Sigmoid colon (tissue), 7 donors: ENCODE results near the gene PRAC2. TPM values are rescaled to one million over a fixed set of nuclear protein-coding genes. Genes with fewer than 3 reads are reported as not detected.
A peak's percentile ranks its signal among the peaks of the same experiment; 100 is the strongest.

ENCODE experiments used
- DNase-seq: peaks from one replicate; pipeline ENCODE4 v3.0.0-alpha.2; 2019
- H3K27ac ChIP-seq, 4 donors: fragments of 200-600 bp; sonication (generic); one replicate each; pipeline ENCODE4 v1.5.1; 2016 to 2019; ENCODE audit warnings: mild to moderate bottlenecking in 1 of 4
- H3K27me3 ChIP-seq, 3 donors: fragments of 200-600 bp; sonication (generic); one replicate each; pipeline ENCODE4 v1.5.1; 2019; ENCODE audit warnings: mild to moderate bottlenecking in 1 of 3
- H3K36me3 ChIP-seq, 4 donors: fragments of 200-600 bp; sonication (generic); one replicate each; pipeline ENCODE4 v1.5.1; 2016 to 2019
- H3K4me1 ChIP-seq, 4 donors: fragments of 200-600 bp; sonication (generic); one replicate each; pipeline ENCODE4 v1.5.1; 2017 to 2019
- H3K4me3 ChIP-seq, 4 donors: fragments of 200-600 bp; sonication (generic); one replicate each; pipeline ENCODE4 v1.5.1; 2017 to 2019; ENCODE audit warnings: mild to moderate bottlenecking in 2 of 4, moderate library complexity in 1 of 4
- H3K9me3 ChIP-seq, 4 donors: fragments of 200-600 bp in 3 of 4; sonication (generic) in 3 of 4; one replicate each; pipeline versions ENCODE4 v1.5.1 to v1.6.1; 2013 to 2019
- CTCF ChIP-seq, 4 experiments: fragments of 450-650 bp in 3 of 4; fragments of 200-600 bp in 1 of 4; IDR thresholded peaks; one replicate each; pipeline ENCODE4 v1.5.1; 2016 to 2019; ENCODE audit warnings: antibody characterized with exemption in 4 of 4, mild to moderate bottlenecking in 3 of 4, moderate library complexity in 2 of 4
- EP300 ChIP-seq, 4 donors: sonication (generic); formaldehyde crosslinking; IDR thresholded peaks; one replicate each; pipeline ENCODE4 v1.6.1; 2017; ENCODE audit warnings: antibody characterized with exemption in 4 of 4
- POLR2A ChIP-seq, 2 donors: fragments of 450-650 bp; IDR thresholded peaks; one replicate each; pipeline ENCODE4 v1.6.1; 2016; ENCODE audit warnings: antibody characterized with exemption in 2 of 2, mild to moderate bottlenecking in 2 of 2, moderate library complexity in 2 of 2
- POLR2AphosphoS5 ChIP-seq, 4 donors: sonication (generic); formaldehyde crosslinking; IDR thresholded peaks; one replicate each; pipeline ENCODE4 v1.6.1; 2017; ENCODE audit warnings: antibody characterized with exemption in 4 of 4
- WGBS, 2 donors: extraction: QIAGEN DNeasy Blood & Tissue Kit; methylation state at CpG; one replicate each; pipeline ENCODE4 v1.1.7; 2013; 5-methylcytosine and 5-hydroxymethylcytosine counted together
- intact Hi-C: fragments of 100-400 bp; cut with DNase I; formaldehyde crosslinking; loops from one replicate; pipeline ENCODE4 v1.15.1; 2023
- polyA plus RNA-seq, 3 donors: library from polyadenylated mRNA; stranded (reverse); fragments of 200-250 nt; gene quantifications; one replicate each; pipeline ENCODE4 v1.2.3, GENCODE V29; 2013
- small RNA-seq, 3 donors: library from RNA; depleted of rRNA; stranded (forward); fragments of <200 nt; gene quantifications; one replicate each; pipeline ENCODE3, GENCODE V24; 2016
- total RNA-seq, 4 donors: library from RNA; depleted of rRNA; stranded (reverse); fragments of >200 nt; gene quantifications; one replicate each; pipeline ENCODE4 v1.1.0, GENCODE V29; 2016
- donor health status: healthy with polysubstance abuse.
- donor health status: Bipolar disorder and iron deficiency.
- donor health status: healthy.

Gene PRAC2
- total and polyA plus RNA-seq, 7 donors, result 2.1 to 20.3 (median 12.4) TPM; not detected in 3

GRCh38 chr17:48769009-48769675, 46.2 kb downstream of the PRAC2 start:
- TF ChIP-seq EP300 (IDR thresholded peaks at IDR 0.05) (no peak), CTCF (IDR thresholded peaks at IDR 0.05) (no peak), POLR2AphosphoS5 (IDR thresholded peaks at IDR 0.05) (no peak), POLR2A (IDR thresholded peaks at IDR 0.05) (no peak)
- Histone ChIP-seq H3K36me3 (no peaks in the 10 kb centered on the region), H3K27ac (no peak overlapping the region), H3K9me3 (no peaks in the 10 kb centered on the region), H3K4me3 (no peak overlapping the region), H3K4me1 (no peaks in the 10 kb centered on the region), H3K27me3 (peaks cover 0 to 14% (median 0%) of the 10 kb centered on the region in 3 donors)
- intact Hi-C loops, result no loop called here
- DNase-seq, result peak; percentile 12
- WGBS, 2 donors, result 87 to 89% methylated on average over 5 of the region's 5 CpGs

- intact Hi-C loops, result no loop called here
- H3K4me3 ChIP-seq, result no peak overlapping the region
- H3K36me3 ChIP-seq, result no peaks in the 10 kb centered on the region
- peaks cover 0 to 3% (median 0%) of the 10 kb centered on the region in 4 donors for H3K9me3 ChIP-seq
- no peak for DNase-seq
- no peaks in the 10 kb centered on the region for H3K4me1 ChIP-seq
- TF ChIP-seq CTCF (IDR thresholded peaks at IDR 0.05) (no peak), POLR2A (IDR thresholded peaks at IDR 0.05) (no peak), POLR2AphosphoS5 (IDR thresholded peaks at IDR 0.05) (no peak), EP300 (IDR thresholded peaks at IDR 0.05) (no peak)
- H3K27ac ChIP-seq, result no peak overlapping the region
- H3K27me3 ChIP-seq, result peaks cover 0 to 14% (median 0%) of the 10 kb centered on the region in 3 donors
- 46 to 87% methylated on average over 3 of the region's 3 CpGs for WGBS, 2 donors
Observed at GRCh38 chr17:48770954-48771353, 48.0 kb downstream of the PRAC2 start.

GRCh38 chr17:48773245-48773644, 50.3 kb downstream of the PRAC2 start:
- no peaks in the 10 kb centered on the region for H3K36me3 ChIP-seq
- H3K4me3 ChIP-seq, result no peak overlapping the region
- no peaks in the 10 kb centered on the region for H3K4me1 ChIP-seq
- intact Hi-C loops, result no loop called here
- WGBS, 2 donors, result 21 to 64% methylated on average over 3 of the region's 3 CpGs
- TF ChIP-seq POLR2A (IDR thresholded peaks at IDR 0.05) (no peak), EP300 (IDR thresholded peaks at IDR 0.05) (no peak), CTCF (IDR thresholded peaks at IDR 0.05) (no peak), POLR2AphosphoS5 (IDR thresholded peaks at IDR 0.05) (no peak)
- DNase-seq, result peak; percentile 8
- H3K27ac ChIP-seq, result no peak overlapping the region
- H3K27me3 ChIP-seq, result peaks cover 0 to 14% (median 0%) of the 10 kb centered on the region in 3 donors
- H3K9me3 ChIP-seq, result peaks cover 0 to 3% (median 0%) of the 10 kb centered on the region in 4 donors

Small RNAs within 50 kb of the gene (small RNA-seq; reads per million reads assigned to genes)
- gene AC091179.2 (0 reads per million in 3 donors), gene COX6B1P2 (0 reads per million in 3 donors), gene MIR3185 (0 reads per million in 3 donors), gene RF02132 (0 reads per million in 3 donors), gene RF02133 (0 reads per million in 3 donors), gene RN7SL125P (0 to 0.07 (median 0) reads per million in 3 donors)

Other genes with a start within 250 kb of the PRAC2 start
- under 1 TPM in 1 of 4 donors, not detected in 3; 0.27 TPM for gene HOXB1, start 192.2 kb upstream of the PRAC2 start, total RNA-seq
- gene HOXB1, start 192.2 kb upstream of the PRAC2 start, polyA plus RNA-seq, result under 1 TPM in 2 of 3 donors, not detected in 1; 0.60 to 0.92 TPM
- 10 to 100 TPM; 44.9 to 86.1 (median 63.6) TPM for gene HOXB2, start 178.1 kb upstream of the PRAC2 start, total RNA-seq
- gene HOXB2, start 178.1 kb upstream of the PRAC2 start, polyA plus RNA-seq, result 1 to 10 TPM; 1.6 to 7.8 (median 3.0) TPM
- gene HOXB4, start 144.8 kb upstream of the PRAC2 start, total RNA-seq, result 1 to 10 TPM; 4.6 to 8.3 (median 5.4) TPM
- 1 to 10 TPM in 2 of 3 donors, under 1 TPM in 1; 0.23 to 2.7 (median 1.2) TPM for gene HOXB4, start 144.8 kb upstream of the PRAC2 start, polyA plus RNA-seq
- 10 to 100 TPM; 25.3 to 64.3 (median 30.1) TPM for gene HOXB3, start 132.9 kb upstream of the PRAC2 start, total RNA-seq
- gene HOXB3, start 132.9 kb upstream of the PRAC2 start, polyA plus RNA-seq, result 10 to 100 TPM in 2 of 3 donors, 1 to 10 TPM in 1; 6.2 to 16.7 (median 10.2) TPM
- 1 to 10 TPM; 1.5 to 2.5 (median 2.1) TPM for gene HOXB5, start 129.4 kb upstream of the PRAC2 start, total RNA-seq
- 10 to 100 TPM in 1 of 3 donors, 1 to 10 TPM in 2; 3.2 to 13.9 (median 4.2) TPM for gene HOXB5, start 129.4 kb upstream of the PRAC2 start, polyA plus RNA-seq
- gene HOXB6, start 118.2 kb upstream of the PRAC2 start, total RNA-seq, result 10 to 100 TPM in 3 of 4 donors, 1 to 10 TPM in 1; 6.7 to 10.5 (median 10.3) TPM
- 10 to 100 TPM in 2 of 3 donors, 1 to 10 TPM in 1; 6.0 to 28.5 (median 10.2) TPM for gene HOXB6, start 118.2 kb upstream of the PRAC2 start, polyA plus RNA-seq
- gene HOXB7, start 112.2 kb upstream of the PRAC2 start, total RNA-seq, result 1 to 10 TPM; 1.1 to 6.6 (median 3.4) TPM
- 10 to 100 TPM; 21.3 to 67.3 (median 43.0) TPM for gene HOXB7, start 112.2 kb upstream of the PRAC2 start, polyA plus RNA-seq
- gene HOXB8, start 107.9 kb upstream of the PRAC2 start, total RNA-seq, result under 1 TPM in 1 of 4 donors, not detected in 3; 0.68 TPM
- 1 to 10 TPM; 2.1 to 3.4 (median 2.4) TPM for gene HOXB8, start 107.9 kb upstream of the PRAC2 start, polyA plus RNA-seq
- under 1 TPM in 1 of 4 donors, not detected in 3; 0.28 TPM for gene HOXB9, start 96.8 kb upstream of the PRAC2 start, total RNA-seq
- gene HOXB9, start 96.8 kb upstream of the PRAC2 start, polyA plus RNA-seq, result 10 to 100 TPM; 16.2 to 52.1 (median 19.9) TPM
- gene PRAC1, start 667 bp upstream of the PRAC2 start, total RNA-seq, result 10 to 100 TPM in 1 of 4 donors, 1 to 10 TPM in 1, not detected in 2; 9.1 to 13.5 TPM
- gene PRAC1, start 667 bp upstream of the PRAC2 start, polyA plus RNA-seq, result 100 to 1,000 TPM; 388 to 572 (median 408) TPM
- gene HOXB13, start 5.6 kb downstream of the PRAC2 start, total RNA-seq, result 1 to 10 TPM in 2 of 4 donors, under 1 TPM in 2; 0.36 to 1.5 (median 1.0) TPM
- gene HOXB13, start 5.6 kb downstream of the PRAC2 start, polyA plus RNA-seq, result 10 to 100 TPM; 19.4 to 49.2 (median 26.4) TPM
- gene TTLL6, start 94.0 kb downstream of the PRAC2 start, total RNA-seq, result under 1 TPM in 2 of 4 donors, not detected in 2; under 0.01 to 0.16 TPM
- gene TTLL6, start 94.0 kb downstream of the PRAC2 start, polyA plus RNA-seq, result 10 to 100 TPM in 1 of 3 donors, 1 to 10 TPM in 2; 3.5 to 10.5 (median 4.2) TPM
- 100 to 1,000 TPM; 130 to 198 (median 146) TPM for gene CALCOCO2, start 107.8 kb downstream of the PRAC2 start, total RNA-seq
- 100 to 1,000 TPM in 1 of 3 donors, 10 to 100 TPM in 2; 90.4 to 103 (median 91.9) TPM for gene CALCOCO2, start 107.8 kb downstream of the PRAC2 start, polyA plus RNA-seq
- 100 to 1,000 TPM in 2 of 4 donors, 10 to 100 TPM in 2; 92.7 to 148 (median 107) TPM for gene ATP5MC1, start 169.6 kb downstream of the PRAC2 start, total RNA-seq
- 100 to 1,000 TPM; 454 to 612 (median 603) TPM for gene ATP5MC1, start 169.6 kb downstream of the PRAC2 start, polyA plus RNA-seq
- 10 to 100 TPM; 46.8 to 55.6 (median 51.4) TPM for gene UBE2Z, start 185.2 kb downstream of the PRAC2 start, total RNA-seq
- 10 to 100 TPM; 45.6 to 56.5 (median 51.1) TPM for gene UBE2Z, start 185.2 kb downstream of the PRAC2 start, polyA plus RNA-seq
- gene SNF8, start 221.7 kb downstream of the PRAC2 start, total RNA-seq, result 10 to 100 TPM; 74.1 to 94.5 (median 85.2) TPM
- 100 to 1,000 TPM; 108 to 174 (median 145) TPM for gene SNF8, start 221.7 kb downstream of the PRAC2 start, polyA plus RNA-seq
- gene GIP, start 245.4 kb downstream of the PRAC2 start, total RNA-seq, result not detected
- gene GIP, start 245.4 kb downstream of the PRAC2 start, polyA plus RNA-seq, result not detected